UCSD-AML1 (cell line): ENCODE data around the gene DNM3.

ENCODE experiments used
- DNase-seq: peaks from one replicate; lab custom pipeline; 2025; ENCODE audit not compliant: unreplicated experiment; lab: John Stamatoyannopoulos, UW

DNM3 gene

DNA sequence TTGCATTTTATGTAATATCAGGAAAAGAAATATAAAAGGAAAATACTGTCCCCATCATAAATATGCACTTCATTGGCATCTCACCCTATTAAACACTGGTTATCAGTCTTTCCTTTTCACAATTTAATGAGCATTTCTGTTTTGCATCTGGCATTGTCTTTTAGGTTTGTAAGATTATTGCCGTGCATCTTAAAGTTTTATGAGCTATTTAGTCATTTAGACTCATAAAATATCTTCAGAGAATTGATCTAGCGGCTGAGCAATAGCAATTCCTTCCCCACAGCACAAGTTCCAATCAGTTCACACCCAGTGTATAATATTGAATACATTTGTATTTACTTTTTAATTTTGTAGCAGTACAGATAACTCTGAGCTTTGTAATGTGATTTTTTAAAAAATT, 466.8 kb downstream of the DNM3 start:
- DNase-seq: no peak

DNA sequence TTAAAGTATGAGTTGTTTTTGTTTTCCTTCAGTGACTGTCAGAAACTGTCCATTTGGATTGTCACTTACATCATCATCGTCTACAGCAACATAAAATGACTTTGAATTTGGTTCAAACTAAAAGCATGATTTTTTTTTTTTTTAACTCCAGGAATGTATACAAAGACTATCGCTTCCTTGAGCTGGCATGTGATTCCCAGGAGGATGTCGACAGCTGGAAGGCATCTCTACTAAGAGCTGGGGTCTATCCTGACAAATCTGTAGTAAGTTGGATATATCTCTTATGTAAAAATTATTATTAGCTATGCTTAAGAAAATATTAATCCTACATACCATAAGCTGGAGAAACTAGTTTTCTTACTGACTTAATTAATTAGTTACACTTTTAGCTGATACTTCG, 467.3 kb downstream of the DNM3 start:
- DNase-seq: no peak

DNA sequence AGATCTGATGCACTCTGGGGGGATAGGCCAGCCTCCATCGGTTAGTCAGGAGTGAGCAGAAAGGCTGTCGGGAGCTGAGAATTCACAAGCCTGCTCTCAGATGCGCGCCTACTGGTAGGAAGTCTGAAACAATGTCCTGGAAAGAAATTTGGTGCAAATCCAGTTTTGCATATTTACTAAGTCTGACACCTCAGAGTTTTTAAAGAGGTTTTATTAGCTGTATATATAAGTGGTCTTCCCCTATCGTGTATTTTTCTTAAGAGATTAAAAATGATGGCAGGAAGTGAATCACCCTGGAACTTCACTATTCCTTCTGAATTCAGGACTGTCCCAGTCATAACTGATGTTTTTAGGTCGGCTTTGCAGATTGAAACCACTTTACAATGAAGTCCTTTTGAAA, 479.4 kb downstream of the DNM3 start:
- DNase-seq: no peak

DNA sequence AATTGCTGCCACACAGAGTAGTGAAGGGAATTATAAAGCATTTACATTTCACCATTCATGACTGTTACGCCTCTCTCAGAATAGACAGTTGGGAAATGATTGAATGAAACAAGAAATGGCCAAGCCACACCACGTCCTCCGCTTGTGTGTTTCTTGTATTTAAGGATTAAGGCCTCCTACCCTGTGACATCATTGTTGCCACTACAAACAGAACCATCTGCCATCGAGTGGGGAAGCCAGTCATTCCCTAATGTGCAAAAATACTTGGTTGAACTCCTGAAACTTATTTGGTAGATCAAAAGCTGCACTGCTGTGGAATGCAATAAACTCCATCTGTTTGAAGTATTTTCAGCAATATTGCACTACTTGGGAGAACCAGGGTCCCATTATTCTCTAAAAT, 480.2 kb downstream of the DNM3 start:
- no peak for DNase-seq

DNA sequence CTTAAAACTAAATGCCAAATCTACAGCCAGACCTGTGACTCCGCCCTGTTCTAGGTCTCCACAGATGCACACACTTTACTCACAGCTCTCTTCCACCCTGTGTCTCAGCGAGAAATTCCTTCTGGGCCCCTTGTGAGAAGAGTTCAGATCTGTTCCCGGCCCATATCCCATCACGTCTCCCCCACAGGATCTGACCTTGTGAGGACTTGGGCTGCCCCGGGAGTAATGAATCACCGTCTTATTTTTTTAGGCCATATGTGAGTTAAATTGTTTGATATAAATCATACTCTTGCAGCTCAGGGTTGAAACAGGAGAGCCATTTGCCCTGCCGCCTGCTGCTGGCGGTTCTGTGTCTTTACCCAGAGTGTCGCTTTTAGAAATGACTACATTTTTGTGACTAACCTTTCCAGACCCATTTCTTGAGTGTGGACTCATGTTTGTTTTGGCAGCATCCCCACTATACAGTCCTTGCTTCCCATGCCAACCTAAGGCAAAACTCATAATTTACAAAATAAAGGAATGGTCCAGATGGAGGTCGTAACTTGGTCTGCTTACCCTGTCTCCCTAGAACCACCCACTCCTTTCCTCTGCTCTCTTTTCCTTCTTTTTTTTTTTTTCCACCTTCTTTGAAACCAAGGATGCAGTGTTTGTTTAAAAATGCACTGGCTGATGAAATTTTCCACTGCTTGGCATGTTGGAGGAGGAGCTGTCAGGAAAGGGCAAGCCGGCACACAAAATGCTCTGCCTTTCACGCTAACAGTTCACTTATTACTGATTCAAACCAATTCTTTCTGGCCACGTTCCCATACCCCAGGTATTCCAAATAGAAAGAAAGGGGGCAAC, 481.1 kb downstream of the DNM3 start:
- no peak for DNase-seq

DNA sequence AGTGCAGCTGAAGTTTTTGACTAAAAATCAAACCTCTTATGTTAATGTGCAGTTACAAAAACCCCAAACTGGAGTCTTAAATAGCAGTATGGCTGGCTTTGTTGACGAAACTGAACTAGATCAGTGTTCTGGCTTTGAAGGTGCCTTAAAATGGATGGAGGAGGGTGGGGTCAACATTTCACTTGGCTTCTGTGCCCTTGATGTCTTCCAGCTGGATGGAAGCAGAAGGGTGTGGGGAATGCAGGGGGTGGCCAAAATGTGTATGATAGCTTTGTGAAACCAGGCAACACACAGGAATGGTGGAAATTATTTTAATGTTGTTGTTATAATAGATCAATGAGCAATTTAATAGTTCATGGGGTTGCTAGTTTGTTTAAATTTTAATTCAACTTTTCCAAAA, 482.4 kb downstream of the DNM3 start:
- no peak for DNase-seq

DNA sequence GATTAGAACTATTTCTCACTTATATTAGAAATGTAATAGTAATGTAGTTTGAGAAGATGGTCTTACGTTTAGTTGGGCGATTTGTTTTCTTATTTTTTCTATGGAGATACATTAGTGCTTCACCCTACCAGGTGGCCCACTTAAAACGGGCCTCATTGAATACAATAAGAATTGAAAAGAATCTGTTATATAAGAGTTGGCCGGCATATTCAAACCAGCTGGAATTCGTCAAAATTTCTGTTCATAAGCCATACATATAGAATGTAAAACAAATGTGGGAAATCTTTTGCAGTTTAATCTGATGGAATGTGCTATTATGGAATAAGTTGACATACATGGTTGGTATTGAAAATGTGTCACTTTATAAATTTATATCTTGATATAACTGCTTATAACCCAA, 482.8 kb downstream of the DNM3 start:
- no peak for DNase-seq

DNA sequence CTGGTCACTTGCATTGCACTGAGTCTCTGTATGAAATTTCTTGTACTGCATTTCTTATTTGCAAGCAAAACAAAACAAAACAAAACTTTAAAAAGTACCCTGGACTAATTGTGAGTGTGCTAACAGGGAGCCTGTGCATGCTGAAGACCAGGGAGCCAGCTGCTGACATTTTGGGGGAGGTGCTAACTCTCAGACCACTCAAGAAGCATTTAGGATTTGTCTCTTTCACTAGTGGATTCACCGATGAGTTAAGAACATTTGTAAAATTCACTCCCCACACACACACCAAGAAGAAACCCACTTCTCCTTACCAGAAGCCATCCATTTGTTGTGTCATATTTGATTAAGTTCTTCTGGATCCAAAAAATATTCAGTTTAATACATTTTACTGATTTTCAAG, 483.5 kb downstream of the DNM3 start:
- DNase-seq: no peak

DNA sequence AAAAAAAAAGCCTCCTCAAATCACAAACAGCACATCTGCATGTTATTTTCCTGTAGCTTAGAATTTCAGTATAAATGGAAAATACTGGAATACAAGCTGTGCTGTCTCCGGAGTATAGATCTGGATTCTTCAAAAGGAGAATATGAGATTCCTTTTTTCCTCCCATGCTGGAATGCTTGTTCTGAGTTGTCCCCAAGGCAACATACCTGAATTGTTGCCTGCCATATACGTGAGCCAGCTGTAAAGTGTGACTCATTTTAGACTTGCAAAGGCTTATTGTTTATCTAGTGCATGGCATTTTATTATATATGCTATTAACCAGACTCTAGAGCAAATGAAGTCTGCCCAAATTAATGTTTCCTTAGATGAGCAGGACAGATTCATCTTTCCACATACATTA, 484.2 kb downstream of the DNM3 start:
- DNase-seq: no peak

DNA sequence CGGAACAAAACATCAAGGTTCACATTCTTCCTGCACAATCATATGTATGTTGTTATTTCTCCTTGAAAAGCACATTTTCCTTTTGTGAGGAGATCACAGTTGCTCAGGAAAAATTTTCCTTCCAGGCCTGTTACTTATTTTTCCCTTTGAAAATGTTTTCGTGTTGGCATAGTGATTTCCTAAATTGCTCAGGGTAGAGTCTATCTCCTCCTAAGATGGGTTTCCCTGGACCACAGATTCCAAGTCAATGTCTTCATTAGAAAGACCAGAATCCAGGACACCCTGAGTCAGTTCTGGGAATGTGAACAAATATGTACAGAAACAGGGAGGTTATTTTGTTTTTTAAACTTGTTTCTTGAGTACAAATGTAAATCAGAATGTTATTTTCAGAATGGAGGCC, 484.8 kb downstream of the DNM3 start:
- DNase-seq: no peak

DNA sequence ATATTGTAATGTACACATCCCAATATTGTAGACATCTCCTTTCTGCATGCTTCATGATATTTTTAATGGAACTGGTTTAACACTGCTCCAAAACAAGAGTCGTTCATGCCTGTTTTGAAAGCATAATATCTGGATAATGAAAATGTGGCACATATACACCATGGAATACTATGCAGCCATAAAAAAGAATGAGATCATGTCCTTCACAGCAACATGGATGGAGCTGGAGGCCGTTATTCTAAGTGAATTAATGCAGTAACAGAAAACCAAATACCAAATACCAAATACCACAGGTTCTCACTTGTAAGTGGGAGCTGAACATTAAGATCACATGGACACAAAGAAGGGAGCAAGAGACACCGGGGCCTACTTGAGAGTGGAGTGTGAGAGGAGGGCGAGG, 487.0 kb downstream of the DNM3 start:
- DNase-seq: no peak

DNA sequence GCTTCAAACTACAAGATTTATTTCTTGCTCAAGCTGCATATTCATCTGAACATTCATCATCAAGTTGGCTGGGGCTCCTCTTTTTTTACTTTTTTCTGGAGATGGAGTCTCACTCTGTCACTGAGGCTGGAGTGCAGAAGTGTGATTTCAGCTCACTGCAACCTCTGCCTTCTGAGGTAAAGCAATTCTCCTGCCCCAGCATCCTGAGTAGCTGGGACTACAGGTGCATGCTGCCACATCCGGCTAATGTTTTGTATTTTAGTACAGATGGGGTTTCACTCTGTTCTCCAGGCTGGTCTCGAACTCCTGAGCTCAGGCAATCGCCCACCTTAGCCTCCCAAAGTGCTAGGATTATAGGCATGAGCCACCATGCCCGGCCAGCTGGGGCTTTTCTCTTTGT, 490.9 kb downstream of the DNM3 start:
- no peak for DNase-seq

DNA sequence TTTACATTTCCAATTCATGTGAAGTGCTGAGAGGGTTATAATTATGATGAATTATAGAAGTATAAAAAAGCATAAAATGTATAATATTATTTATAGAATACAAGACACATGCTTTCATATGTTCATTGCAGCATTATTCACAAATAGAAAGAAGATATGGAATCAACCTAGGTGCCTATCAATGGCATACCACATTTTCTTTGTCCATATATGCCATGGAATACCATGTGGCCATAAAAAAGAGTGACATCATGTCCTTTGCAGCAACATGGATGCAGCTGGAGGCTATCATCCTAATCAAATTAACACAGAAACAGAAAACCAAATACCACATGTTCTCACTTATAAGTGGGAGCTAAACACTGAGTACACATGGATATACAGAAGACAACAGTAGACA, 494.1 kb downstream of the DNM3 start:
- DNase-seq: no peak

DNA sequence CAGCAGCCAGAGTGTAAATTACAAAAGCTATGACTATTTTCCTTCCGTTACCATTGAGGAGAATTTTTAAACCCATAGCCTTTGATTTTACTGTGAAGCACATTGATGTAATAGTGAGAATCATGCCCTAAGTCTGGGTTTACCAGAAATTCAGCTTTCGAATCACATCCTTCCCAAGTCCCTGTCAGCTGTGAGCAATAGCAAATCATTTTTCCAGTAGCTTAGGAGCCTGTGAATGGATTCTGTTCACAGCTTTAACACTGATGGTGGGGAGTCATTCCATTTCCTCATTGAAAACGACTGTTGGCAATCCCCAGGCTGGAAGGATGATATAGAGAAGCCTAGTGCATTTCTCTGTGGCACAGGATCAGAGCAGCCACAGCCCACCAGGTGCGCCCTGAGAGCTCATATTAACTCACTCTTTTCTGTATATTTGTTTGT, 497.0 kb downstream of the DNM3 start:
- no peak for DNase-seq

DNA sequence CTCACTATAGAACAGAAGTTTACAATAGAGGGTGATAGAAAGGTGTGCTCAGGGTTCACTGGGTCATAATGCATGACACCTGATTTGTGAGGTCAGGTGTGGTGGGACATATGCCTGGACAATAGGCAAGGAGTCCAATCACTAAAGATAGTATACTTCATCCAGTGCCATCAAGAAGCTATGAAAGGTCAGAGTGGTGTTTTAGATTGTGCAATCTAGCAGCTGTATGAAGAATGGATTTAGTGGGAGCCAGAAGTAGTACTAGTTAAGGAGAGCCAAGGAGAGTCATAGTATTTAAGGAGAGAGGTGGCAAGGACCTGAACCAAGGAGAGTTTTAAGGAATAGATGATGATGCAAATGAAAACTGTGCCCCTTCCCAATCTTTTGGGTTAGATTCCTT, 498.5 kb downstream of the DNM3 start:
- DNase-seq: no peak

DNA sequence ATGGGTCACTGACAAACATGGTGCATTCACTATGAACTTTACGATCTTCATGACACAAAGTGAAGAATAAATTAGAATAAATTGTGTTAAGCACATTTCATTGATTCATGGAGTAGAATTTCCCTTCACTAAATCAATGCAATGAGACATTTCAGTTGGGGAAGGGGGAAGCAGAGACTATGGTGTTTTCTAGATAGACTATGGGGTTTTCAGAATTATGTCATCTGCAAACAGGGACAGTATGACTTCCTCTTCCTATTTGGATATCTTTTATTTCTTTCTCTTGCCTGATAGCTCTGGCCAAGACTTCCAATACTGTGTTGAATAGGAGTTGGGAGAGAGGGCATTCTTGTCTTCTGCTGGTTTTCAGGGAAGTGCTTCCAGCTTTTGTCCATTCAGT, 499.2 kb downstream of the DNM3 start:
- DNase-seq: no peak

DNA sequence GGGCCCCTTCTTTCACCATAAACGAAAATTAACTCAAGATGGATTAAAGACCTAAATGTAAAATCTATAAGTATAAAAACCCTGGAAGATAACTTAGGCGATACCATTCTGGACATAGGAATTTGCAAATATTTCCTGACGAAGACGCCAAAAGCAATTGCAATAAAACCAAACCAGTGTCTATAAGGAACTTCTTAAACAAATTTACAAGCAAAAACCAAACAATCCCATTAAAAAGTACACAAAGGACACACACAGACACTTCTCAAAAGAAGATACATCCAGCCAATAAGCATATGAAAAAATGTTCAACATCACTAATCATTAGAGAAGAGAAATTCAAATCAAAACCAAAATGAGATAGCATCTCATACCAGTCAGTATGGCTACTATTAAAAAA, 500.4 kb downstream of the DNM3 start:
- DNase-seq: no peak

DNA sequence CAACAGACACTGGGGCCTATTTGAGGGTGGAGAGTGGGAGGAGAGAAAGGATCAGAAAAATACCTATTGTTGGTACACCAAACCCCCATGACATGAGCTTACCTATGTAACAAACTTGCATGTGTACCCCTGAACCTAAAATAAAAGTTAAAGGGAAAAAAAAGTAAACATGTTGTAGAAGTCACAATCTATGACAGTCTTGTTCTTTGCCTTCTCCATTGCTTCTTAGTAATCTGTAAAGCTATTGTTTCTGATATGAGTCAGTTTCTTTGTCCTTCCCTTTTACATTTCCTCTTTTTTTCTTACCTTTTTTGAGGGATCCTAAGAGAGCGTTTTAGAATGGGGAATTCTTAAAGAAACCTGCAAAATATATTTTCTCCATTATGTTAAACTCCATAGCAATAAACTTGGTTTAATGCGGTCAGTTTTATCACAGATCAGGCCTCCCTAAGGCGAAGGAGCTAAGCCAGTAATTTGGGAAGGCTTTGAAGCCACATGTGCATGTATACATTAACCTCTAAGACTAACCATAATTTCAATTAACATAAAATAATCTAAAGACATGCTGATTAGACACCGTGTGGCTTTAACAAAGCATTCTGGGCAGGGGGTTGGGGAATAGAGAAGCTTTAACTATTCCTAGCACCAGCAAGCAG, 501.4 kb downstream of the DNM3 start:
- no peak for DNase-seq

DNA sequence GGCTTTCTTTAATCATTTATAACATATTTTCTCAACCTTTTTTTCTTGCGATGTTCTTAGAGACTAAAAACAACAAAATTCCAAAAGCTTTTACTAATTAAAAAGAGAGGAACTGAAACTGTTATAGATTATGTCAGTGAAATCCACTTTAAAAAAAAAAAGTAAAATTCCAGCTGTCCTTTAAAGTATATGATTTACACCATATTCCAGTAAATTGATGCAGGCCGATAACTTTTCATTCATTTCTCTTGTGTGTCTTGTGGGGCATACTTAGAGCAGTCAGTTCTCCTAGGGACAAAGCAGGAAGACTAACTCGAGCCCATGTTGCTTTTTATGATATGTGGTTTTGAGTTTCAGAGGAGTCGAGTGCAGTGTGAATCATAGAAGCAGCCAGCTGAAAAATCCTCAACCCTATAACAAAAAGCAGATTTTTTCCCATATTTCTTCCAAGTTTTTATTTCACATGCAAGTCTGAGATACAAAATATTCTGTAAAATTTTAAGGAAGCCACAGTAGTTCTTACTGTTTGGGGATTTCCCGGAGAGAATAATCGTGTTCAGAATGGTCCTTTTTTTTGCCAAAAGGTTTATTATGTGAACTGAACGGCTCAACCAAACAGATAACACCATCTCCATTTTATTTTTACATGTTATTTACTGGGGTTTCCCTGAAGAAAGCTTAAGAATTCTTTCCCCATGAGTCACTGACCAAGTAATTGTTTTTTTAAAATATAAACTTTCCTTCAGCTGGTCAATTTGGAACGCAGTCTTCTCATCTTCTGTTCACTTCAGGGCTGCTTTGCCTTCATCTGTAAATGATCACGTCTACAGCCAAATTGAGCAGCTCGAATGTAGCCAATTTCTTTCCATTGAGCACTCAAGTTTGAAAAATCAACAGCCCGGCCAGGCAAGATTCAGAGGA, 502.2 kb downstream of the DNM3 start:
- no peak for DNase-seq

DNA sequence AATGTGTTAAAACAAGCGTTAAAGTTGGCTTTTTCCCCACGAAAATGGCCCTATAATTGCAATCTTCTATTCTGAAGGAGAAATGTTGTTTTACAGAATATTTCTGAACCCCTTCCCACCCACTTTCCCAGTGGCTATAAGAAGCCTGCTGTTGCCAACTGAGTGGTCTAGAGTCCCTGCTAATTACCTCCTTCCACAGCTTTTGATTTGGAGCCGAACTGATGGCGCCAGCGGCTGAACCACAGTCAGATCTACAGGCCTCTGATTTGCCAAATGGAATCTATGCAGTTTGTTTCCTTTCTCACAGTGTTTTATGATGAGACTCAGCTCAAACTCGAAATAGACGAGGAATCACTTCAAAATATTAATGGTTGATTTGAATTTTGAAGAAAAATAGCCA, 503.1 kb downstream of the DNM3 start:
- DNase-seq: no peak

DNA sequence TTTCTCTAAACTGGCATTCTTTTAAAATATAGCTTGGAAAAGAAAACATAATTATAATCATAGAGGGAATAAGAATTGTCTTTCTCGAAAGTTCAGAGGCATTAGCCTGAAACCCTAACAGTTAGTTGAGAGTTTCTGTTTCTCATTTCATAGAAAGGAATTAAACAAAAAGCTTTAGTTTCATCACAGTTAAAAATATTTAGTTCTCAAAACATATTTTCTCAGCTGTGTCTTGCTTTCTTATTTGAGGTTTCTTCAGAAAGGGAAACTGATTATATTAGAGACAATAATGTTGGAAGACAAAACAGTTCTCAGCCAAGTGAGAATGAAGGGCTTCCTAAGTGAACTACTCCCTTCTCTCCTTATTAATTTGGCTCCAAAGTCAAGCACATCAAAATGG, 503.8 kb downstream of the DNM3 start:
- DNase-seq: no peak

DNA sequence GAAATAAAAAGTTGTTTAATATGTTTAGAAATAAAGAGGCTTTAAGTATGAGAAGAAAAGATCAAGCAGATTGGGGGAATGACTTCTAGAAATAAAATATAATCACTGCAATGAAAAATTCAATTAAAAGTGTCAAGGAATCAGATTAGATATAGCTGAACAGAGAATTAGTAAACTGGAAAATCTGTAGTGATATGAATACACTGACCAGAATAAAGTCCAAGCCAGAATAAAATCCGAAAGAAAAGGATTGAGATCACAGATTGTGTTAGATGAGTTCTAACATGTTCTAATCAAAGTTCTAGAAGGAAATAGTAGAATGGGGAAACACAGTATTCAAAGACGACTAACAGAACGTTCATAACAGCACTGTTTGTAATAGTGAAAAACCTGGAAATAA, 506.1 kb downstream of the DNM3 start:
- DNase-seq: no peak
